HG03439 (cell line): Measurements from ENCODE around the gene SIRT6.
"Not testable (repeated sequence)": the region's sequence is repeated elsewhere in the genome, so short reads cannot be mapped to it uniquely, and the experiment has no call there.

Experiments used
- ATAC-seq: cut with Tn5 transposase; IDR thresholded peaks from one replicate; pipeline ENCODE4 v1.9.1; 2021; ENCODE audit warnings: mild to moderate bottlenecking, moderate library complexity; ENCODE audit not compliant: unreplicated experiment

Gene SIRT6

DNA sequence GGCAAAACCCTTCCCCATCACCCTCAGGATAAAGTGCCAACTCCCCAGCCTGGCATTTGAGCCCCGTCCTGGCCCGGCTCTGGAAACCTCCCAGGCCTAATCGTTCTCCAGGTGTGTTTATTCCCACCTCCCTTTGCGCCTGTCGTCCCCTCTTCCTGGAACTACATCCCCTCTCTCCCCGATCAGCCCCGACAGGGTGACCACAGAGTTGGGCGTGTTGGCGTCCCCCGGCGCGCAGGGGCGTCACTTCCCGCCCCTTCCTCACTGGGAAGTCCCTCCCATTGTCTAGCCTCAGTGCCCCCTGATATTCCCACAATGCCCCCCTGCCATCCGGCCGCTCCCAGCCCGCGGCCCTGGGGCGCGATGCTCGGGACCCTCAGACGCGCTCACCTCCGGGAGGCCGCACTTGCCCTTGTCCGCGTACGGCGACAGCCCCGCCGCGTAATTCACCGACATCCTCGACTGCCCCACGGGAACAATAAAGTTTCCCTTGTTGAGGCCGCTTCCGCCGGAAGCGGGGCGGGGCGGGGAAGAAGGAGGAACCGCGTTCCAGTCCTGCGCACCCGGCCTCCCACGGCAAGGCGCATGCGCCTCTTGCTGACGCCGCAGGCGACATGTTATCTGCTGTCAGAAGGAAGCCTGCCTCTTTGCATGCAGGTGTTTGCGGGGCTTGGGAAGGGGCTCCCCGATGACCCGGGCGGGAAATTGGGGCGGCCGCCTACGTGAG is at the start of gene SIRT6, which contains the start of gene ANKRD24:
SIRT6 (minus strand) TSS at position 480 of the 727 bp plus-strand sequence; CDS start at position 456, 24 bp downstream.
ANKRD24 (plus strand) TSS at position 606 of the 727 bp plus-strand sequence. CDS start 3,737 bp downstream, outside the sequence.
- peak; percentile 73 for ATAC-seq

- ATAC-seq, result not testable (repeated sequence)
These were observed 49.8 kb upstream of the SIRT6 start for GRCh38 chr19:4232139-4232538.

DNA sequence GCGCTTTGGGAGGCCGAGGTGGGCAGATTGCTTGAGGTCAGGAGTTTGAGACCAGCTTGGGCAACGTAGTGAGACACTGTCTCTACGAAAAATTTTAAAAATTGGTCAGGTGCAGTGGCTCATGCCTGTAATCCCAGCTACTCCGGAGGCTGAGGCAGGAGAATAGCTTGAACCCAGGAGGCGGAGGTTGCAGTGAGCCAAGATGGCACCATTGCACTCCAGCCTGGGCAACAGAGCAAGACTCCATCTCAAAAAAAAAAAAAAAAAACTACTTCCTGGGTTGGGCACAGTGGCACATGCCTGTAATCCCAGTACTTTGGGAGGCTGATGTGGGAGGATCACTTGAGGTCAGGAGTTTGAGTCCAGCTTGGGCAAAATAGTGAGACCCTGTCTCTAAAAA is 49.2 kb upstream of the SIRT6 start:
- not testable (repeated sequence) for ATAC-seq

DNA sequence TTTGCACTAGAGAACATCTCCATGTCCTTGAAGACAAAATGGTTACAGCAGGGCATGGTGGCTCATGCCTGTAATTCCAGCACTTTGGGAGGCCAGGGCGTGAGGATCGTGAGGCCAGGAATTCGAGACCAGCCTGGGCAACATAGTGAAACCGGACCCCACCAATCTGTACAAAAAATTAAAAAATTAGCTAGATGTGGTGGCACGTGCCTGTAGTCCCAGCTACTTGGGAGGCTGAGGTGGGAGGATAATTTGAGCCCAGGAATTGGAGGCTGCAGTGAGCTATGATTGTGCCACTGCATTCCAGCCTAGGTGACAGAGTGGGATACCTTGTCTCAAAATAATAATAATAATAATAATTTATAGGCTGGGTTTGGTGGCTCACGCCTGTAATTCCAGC is 47.9 kb upstream of the SIRT6 start:
- not testable (repeated sequence) for ATAC-seq

GRCh38 chr19:4229179-4229931 is 47.0 kb upstream of the SIRT6 start, which contains the start of gene EBI3:
Gene EBI3, plus strand, starts transcription at chr19:4229523. Its CDS starts 28 bp downstream, at chr19:4229551.
- peak; percentile 54 for ATAC-seq

- no peak for ATAC-seq
These were observed 46.4 kb upstream of the SIRT6 start for GRCh38 chr19:4228765-4229178.

DNA sequence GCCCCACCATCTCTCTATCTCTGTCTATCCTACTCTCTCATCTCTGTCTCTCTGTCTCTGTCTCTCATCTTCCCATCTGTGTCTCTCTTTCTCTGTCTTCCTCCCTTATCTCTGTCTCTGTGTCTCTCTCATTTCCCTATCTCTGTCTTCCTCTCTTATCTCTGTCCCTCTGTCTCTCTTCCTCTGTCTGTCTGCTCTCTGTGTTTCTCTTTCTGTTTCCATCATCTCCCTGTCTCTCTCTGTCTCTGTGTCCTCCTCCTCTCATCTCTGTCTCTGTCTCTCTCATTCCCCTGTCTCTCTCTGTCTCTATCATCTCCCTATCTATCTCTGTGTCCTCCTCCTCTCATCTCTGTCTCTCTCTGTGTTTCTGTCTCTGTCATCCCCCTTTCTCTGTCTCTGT is 45.4 kb upstream of the SIRT6 start:
- ATAC-seq, result no peak

- no peak for ATAC-seq
These were observed 43.5 kb upstream of the SIRT6 start for GRCh38 chr19:4225885-4226284.

DNA sequence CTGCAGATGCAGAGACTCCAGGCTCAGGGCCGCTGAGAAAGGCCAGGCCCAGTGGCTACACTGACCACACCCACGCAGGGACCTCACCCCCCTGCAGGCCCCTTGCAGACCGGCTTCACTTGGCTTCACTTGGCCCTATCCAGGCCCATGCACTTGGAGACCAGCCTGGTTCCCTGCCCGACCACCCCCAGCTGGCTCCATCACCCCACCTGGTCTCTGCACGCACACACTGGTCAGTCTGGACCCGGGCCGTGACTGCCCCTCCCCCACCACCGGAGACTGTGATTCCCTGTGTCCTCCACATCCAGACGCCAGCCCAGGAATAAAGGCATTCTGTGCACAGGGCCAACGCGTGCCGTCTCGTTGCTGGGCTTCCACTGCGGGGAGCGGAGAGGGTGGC is 42.1 kb upstream of the SIRT6 start:
- ATAC-seq, result no peak

DNA sequence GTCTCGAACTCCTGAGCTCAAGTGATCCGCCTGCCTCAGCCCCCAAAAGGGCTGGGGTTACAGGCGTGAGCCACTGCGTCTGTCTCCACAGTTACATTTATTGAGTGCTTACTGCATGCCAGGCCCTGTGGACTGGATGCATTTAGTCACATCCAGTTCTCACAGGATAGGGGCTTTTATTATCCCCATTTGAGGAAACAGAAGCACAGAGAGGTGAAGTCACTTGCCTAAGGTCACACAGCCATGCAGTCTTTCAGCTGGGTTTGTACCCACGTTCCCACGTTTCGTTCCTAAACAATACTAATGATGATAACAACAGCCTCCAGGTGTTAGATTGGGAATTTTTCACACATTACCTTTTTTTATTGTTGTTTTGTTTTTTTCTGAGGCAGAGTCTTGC is 37.8 kb upstream of the SIRT6 start:
- ATAC-seq, result no peak

DNA sequence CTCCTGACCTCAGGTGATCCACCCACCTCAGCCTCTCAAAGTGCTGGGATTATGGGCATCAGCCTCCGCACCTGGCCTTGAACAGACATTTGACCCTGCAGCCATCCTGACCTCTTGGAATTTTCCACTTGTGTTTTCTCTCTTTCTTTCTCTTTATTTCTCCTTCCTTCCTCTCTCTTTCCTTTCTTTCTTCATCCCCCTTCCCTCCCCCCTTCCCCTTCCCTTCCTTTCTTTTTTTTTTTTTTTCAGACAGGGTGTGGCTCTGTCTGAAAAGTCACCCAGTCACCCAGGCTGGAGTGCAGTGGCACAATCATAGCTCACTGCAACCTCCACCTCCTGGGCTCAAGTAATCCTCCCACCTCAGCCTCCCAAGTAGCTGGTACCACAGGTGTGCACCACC is 36.2 kb upstream of the SIRT6 start:
- not testable (repeated sequence) for ATAC-seq

GRCh38 chr19:4217429-4218264 is 35.3 kb upstream of the SIRT6 start:
- no peak for ATAC-seq

DNA sequence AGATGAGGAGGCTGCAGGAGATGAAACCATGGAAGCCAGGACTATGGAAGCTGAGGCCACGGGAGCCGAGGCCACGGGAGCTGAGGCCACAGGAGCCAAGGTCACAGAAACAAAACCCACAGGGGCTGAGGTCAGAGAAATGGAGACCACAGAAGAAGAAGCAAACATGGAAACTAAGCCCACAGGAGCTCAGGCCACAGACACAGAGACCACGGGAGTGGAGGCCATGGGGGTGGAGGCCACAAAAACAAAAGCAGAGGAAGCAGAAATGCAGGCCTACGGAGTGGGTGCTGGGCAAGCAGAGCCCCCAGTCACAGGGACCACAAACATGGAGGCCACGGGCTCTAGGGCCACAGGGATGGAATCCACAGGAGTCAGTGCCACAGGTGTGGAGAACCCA is 34.5 kb upstream of the SIRT6 start:
- no peak for ATAC-seq

DNA sequence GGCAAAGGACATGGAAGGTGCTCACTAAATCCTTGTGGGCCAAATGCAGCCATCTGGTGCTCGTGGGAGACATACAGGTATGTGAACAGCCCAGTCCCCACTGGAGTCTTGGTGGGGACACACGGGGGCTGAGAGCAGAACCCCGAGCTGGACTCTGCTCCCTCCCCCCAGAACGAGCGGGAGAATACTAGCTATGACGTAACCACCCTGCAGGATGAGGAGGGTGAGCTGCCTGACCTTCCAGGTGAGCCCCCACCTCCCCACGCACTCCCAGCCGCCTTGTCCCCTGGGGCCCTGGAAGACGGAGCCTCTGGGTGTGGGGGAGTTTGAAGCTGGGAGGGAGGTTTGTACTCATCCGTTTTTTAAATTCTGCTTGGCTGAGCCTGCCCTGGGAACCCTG is 33.4 kb upstream of the SIRT6 start:
- ATAC-seq, result no peak

DNA sequence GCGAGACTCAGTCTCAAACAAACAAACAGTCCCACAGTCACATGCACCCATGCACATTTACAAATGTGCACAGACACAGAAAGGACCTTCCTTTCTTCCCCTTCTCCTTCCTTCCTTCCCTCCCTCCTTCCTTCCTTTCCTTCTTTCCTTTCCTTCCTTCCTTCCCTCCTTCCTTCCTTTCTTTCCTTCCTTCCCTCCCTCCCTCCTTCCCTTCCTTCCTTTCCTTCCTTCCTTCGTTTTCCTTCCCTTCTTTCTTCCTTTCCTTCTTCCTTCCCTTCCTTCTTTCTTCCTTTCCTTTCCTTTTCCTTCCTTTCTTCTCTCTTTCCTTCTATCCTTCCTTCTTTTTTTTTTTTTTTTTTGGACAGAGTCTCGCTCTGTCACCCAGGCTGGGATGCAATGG is 30.8 kb upstream of the SIRT6 start:
- no peak for ATAC-seq

DNA sequence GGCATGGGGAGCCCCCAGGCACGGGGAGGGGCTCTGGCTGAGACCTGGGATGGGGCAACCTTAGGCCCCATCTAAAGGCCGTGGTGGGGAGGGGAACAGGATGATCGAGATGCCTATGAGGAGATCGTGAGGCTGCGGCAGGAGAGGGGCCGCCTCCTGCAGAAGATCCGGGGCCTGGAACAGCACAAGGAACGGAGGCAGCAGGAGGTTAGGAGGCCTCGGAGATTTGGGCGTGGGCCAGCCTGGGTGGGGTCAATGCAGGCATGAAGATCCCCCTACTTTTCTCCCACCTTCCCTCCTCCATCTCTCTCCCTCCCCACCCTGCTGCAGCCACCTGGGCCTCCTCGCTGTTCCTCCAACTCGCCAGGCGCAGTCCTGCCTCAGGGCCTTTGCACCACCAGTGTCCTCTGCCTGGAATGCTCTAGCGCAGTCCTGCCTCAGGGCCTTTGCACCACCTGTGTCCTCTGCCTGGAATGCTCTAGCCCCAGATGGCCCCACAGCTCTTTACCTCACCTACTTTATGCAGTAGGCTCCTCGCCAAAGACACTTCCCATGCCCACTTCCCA is 27.9 kb upstream of the SIRT6 start:
- ATAC-seq, result no peak

DNA sequence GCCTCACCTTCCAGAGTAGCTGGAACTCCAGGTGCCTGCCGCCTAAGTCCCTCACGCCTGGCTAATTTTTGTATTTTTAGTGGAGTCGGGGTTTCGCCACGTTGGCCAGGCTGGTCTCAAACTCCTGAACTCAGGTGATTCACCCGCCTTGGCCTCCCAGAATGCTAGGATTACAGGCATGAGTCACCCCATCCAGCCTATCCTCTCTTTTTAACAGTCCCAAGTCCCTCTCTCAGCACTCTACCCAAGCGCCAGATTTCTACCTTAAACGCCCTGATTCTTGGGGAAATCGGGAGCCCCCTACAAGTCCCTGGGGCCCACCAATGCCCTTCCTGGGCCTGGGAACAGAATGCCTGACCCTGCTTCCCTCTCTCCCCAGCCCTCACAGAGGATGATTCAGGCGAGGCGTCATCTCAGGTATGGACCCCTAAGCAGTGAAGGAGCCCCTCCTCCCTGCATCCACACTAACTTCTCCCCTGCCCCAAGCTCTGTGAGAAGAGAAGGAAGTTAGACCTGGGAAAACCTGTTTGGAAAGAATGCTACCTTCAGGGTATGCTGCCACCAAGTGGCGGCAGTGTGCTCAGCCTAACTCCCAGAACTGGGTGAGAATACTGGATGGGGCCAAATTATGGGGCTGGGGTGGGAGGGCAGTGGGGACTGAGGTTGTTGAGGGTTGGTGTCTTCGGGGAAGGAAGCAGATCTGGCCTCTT is 26.2 kb upstream of the SIRT6 start:
- ATAC-seq, result no peak

- ATAC-seq, result no peak
These were observed 24.6 kb upstream of the SIRT6 start for GRCh38 chr19:4206818-4207484.

GRCh38 chr19:4201798-4202197 is 19.4 kb upstream of the SIRT6 start:
- ATAC-seq, result no peak
